GM12891 (cell line): ENCODE measurements around the gene RPL11.

Source experiments
- PAX5 ChIP-seq: IDR thresholded peaks from 2 replicates; pipeline ENCODE4 v1.6.1; 2011; ENCODE audit warnings: low read length, moderate library complexity, mild to moderate bottlenecking; ENCODE audit not compliant: insufficient read depth, severe bottlenecking
- POLR2A ChIP-seq: IDR thresholded peaks from 2 replicates; pipeline ENCODE4 v1.6.1; 2011; ENCODE audit warnings: low read depth, low read length, control low read depth
- POLR2AphosphoS5 ChIP-seq: IDR thresholded peaks from 2 replicates; pipeline ENCODE4 v1.6.1; 2011; ENCODE audit warnings: low read depth, low read length, control low read depth
- SPI1 ChIP-seq: IDR thresholded peaks from 2 replicates; pipeline ENCODE4 v1.6.1; 2011; ENCODE audit warnings: low read depth, low read length, control low read depth
- TAF1 ChIP-seq: IDR thresholded peaks from 2 replicates; pipeline ENCODE4 v1.6.1; 2011; ENCODE audit warnings: low read depth, low read length, control low read depth

GRCh38 chr1:23742670-23743286, 51.2 kb downstream of the RPL11 start:
- TF ChIP-seq POLR2A (no peak), POLR2AphosphoS5 (no peak), TAF1 (no peak), PAX5 (no peak), SPI1 (no peak)
